ENCODE measurements around the gene TRIM37. TPM values are rescaled to one million over a fixed set of nuclear protein-coding genes. Genes with fewer than 3 reads are reported as not detected.

The TRIM37 gene
- total and polyA plus RNA-seq, 2 of the 8 experiments (the other 6 are each of a cell fraction or from before 2014, with no cell fraction given) = 38.2 to 57.0 TPM

DNA sequence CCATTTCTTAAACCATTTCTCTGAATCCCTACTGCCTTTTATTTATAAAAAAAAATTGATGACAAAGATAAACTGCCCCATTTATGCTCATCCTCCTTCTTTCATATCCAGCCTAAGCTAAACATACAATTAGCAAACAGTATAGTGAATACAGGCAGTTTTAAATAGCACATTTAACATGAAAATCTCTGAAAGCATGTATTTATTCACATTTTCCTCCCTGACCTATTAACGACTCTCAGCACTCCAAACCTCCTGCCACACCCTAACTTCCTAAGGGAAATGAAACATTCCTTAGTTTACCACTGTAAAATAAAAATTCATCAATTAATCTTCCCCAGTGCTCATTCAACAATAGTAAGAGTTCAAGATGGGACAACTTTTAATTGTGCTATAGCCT lies 56.9 kb downstream of the TRIM37 start:
- Histone ChIP-seq H3K27me3 (replicated peaks in 1 of 4; ENCODE audit: control insufficient read depth in 3 of 4, extremely low read depth in 1 of 4, insufficient read depth in 3 of 4, low read length in 3 of 4) (no peaks in the 10 kb centered on the region), H2BK20ac (ENCODE audit: low read length) (no peak overlapping the region), H4K8ac (ENCODE audit: extremely low read depth, insufficient read depth, low read length) (no peak overlapping the region), H3K4me2 (ENCODE audit: insufficient read depth in 1 of 2, low read depth in 2 of 2, low read length in 2 of 2) (no peak overlapping the region), H3K9me3 (ENCODE audit: insufficient read depth in 2 of 2, low read depth in 1 of 2, low read length in 1 of 2) (no peaks in the 10 kb centered on the region), H3K9ac (replicated peaks in 1 of 4; ENCODE audit: extremely low read depth in 1 of 4, low read depth in 3 of 4, low read length in 3 of 4) (no peak overlapping the region), H3K4me3 (ENCODE audit: extremely low read depth in 1 of 4, insufficient read depth in 2 of 4, low read depth in 3 of 4, low read length in 4 of 4) (no peak overlapping the region), H2BK12ac (ENCODE audit: low read depth, low read length) (no peak overlapping the region), H3K79me2 (ENCODE audit: control insufficient read depth in 1 of 2, insufficient read depth in 2 of 2, low read length in 2 of 2) (no peaks in the 10 kb centered on the region), H2BK5ac (ENCODE audit: low read depth, low read length) (no peak overlapping the region), H3K56ac (replicated peaks; ENCODE audit: insufficient read length, low read depth, low read length) (no peak overlapping the region), H3K36me3 (ENCODE audit: control insufficient read depth in 2 of 4, insufficient read depth in 4 of 4, low read length in 3 of 4) (peaks cover 8 to 52% (median 39%) of the 10 kb centered on the region in 4 experiments), H3K14ac (ENCODE audit: insufficient read length) (no peak overlapping the region), H3K4ac (replicated peaks; ENCODE audit: insufficient read length, low read depth, low read length) (no peak overlapping the region), H4K20me1 (replicated peaks in 1 of 2; ENCODE audit: control insufficient read depth in 1 of 2, insufficient read depth in 2 of 2, low read length in 2 of 2) (peaks cover 0 to 2% of the 10 kb centered on the region in 2 experiments), H4K5ac (ENCODE audit: insufficient read length, low read depth, low read length) (no peak overlapping the region), H3K23ac (ENCODE audit: insufficient read length) (no peak overlapping the region), H2BK120ac (replicated peaks; ENCODE audit: low read depth, low read length) (no peak overlapping the region), H2AK5ac (ENCODE audit: low read depth, low read length) (no peak overlapping the region), H3K18ac (ENCODE audit: extremely low read depth, low read length) (no peak overlapping the region), H3K4me1 (replicated peaks in 1 of 4; ENCODE audit: control insufficient read depth in 3 of 4, insufficient read depth in 4 of 4, low read length in 3 of 4) (no peaks in the 10 kb centered on the region), H4K91ac (replicated peaks; ENCODE audit: insufficient read length, low read length) (no peak overlapping the region), H3K23me2 (ENCODE audit: low read depth, low read length) (no peaks in the 10 kb centered on the region), H2BK15ac (ENCODE audit: low read length) (no peak overlapping the region), H2AFZ (ENCODE audit: low read length) (no peak overlapping the region), H3K79me1 (ENCODE audit: low read depth, low read length) (no peaks in the 10 kb centered on the region), H3K27ac (ENCODE audit: low read depth, low read length) (no peak overlapping the region)
- ChIA-PET CTCF (ENCODE audit: partially characterized antibody) (no interaction called here), POLR2A (ENCODE audit: partially characterized antibody) (no interaction called here)
- DNase-seq (ENCODE audit: low read depth in 1 of 2, low spot score in 2 of 2) (no peak), FAIRE-seq (no peak)
- TF ChIP-seq CBX8 (IDR thresholded peaks at IDR 0.05; ENCODE audit: borderline replicate concordance, low read depth, low read length) (no peak), KDM5A (IDR thresholded peaks at IDR 0.05; ENCODE audit: low read length) (no peak), BACH1 (IDR thresholded peaks at IDR 0.05; ENCODE audit: low read length) (no peak), BRCA1 (IDR thresholded peaks at IDR 0.05; ENCODE audit: low read depth, low read length) (no peak), RNF2 (IDR thresholded peaks at IDR 0.05; ENCODE audit: borderline replicate concordance, low read depth, low read length, missing control alignments, poor library complexity, severe bottlenecking) (no peak), RFX5 (IDR thresholded peaks at IDR 0.05; ENCODE audit: borderline replicate concordance, low read depth, low read length) (no peak), KDM4A (IDR thresholded peaks at IDR 0.05; ENCODE audit: low read depth, low read length, severe bottlenecking) (no peak), TEAD4 (IDR thresholded peaks at IDR 0.05; ENCODE audit: low read depth, low read length) (no peak), SUZ12 (IDR thresholded peaks at IDR 0.05; ENCODE audit: low read length) (no peak)
- WGBS, 2 experiments (ENCODE audit: extremely low coverage in 1 of 2, insufficient coverage in 1 of 2, insufficient read length in 1 of 2, insufficient replicate concordance in 2 of 2, low coverage in 1 of 2, low lambda C conversion rate in 2 of 2, missing lambda C conversion rate in 1 of 2) = 95% methylated on average over 1 of the region's 1 CpG; no CpG with 5 or more reads in 1 of the 2 experiments

All from H1 (cell line).